K562 (cell line): ENCODE results near the gene GNAT2. TPM values are rescaled to one million over a fixed set of nuclear protein-coding genes. Genes with fewer than 3 reads are reported as not detected.

ENCODE experiments used
- ATF7 ChIP-seq: fragments of 450-650 bp; IDR thresholded peaks from 2 replicates; pipeline ENCODE4 v1.7.1; 2014; ENCODE audit warnings: mild to moderate bottlenecking, moderate library complexity
- BACH1 ChIP-seq: fragments of 200-800 bp; sonication (Bioruptor generic); IDR thresholded peaks from 2 replicates; pipeline ENCODE4 v1.6.1; 2016; ENCODE audit warnings: missing genetic modification characterization, missing compliant biosample characterization
- C11orf30 ChIP-seq: fragments of 450-650 bp; IDR thresholded peaks from 2 replicates; pipeline ENCODE4 v1.6.1; 2016; ENCODE audit warnings: low read depth, mild to moderate bottlenecking
- CEBPG ChIP-seq, 3 experiments: fragments of 200-800 bp in 1 of 3; sonication (Bioruptor generic) in 1 of 3; sonication (generic) in 1 of 3; formaldehyde crosslinking in 1 of 3; IDR thresholded peaks in 2 of 3; conservative IDR thresholded peaks in 1 of 3; 2 replicates each; pipeline versions ENCODE4 v1.6.1 to v1.8.0; 2016 to 2022; ENCODE audit warnings: missing compliant biosample characterization in 2 of 3, missing genetic modification characterization in 2 of 3, mild to moderate bottlenecking in 1 of 3, missing genetic modification reagents in 1 of 3
- CTBP1 ChIP-seq: fragments of 450-650 bp; IDR thresholded peaks from 2 replicates; pipeline ENCODE4 v1.6.1; 2016; ENCODE audit warnings: borderline replicate concordance
- DPF2 ChIP-seq: fragments of 450-650 bp; IDR thresholded peaks from 2 replicates; pipeline ENCODE4 v1.6.1; 2016
- EP300 ChIP-seq: IDR thresholded peaks from 2 replicates; pipeline ENCODE4 v1.6.1; 2012; ENCODE audit warnings: low read length, improper control_type of control experiment
- HDAC2 ChIP-seq: fragments of 450-650 bp; IDR thresholded peaks from 2 replicates; pipeline ENCODE4 v1.6.1; 2016; ENCODE audit warnings: mild to moderate bottlenecking
- KDM1A ChIP-seq, 2 experiments: fragments of 450-650 bp; IDR thresholded peaks; 2 replicates each; pipeline ENCODE4 v1.6.1; 2016; ENCODE audit warnings: mild to moderate bottlenecking in 2 of 2
- LEF1 ChIP-seq: fragments of 450-650 bp; IDR thresholded peaks from 2 replicates; pipeline ENCODE4 v1.6.1; 2016; ENCODE audit warnings: mild to moderate bottlenecking
- MCM7 ChIP-seq, 2 experiments: fragments of 450-650 bp; IDR thresholded peaks; 2 replicates each; pipeline ENCODE4 v1.6.1; 2016 to 2018
- MEF2D ChIP-seq: conservative IDR thresholded peaks from 2 replicates; pipeline ENCODE4 v1.6.1; 2016; ENCODE audit warnings: low read depth, missing genetic modification characterization, missing compliant biosample characterization
- NFE2 ChIP-seq: IDR thresholded peaks from 2 replicates; pipeline ENCODE4 v1.6.1; 2014; ENCODE audit warnings: antibody characterized with exemption, low read depth
- NR2C1 ChIP-seq, 2 experiments: fragments of 450-650 bp; IDR thresholded peaks; 2 replicates each; pipeline ENCODE4 v1.6.1; 2017; ENCODE audit warnings: mild to moderate bottlenecking in 2 of 2, antibody characterized with exemption in 1 of 2, inconsistent platforms in 1 of 2, missing compliant biosample characterization in 1 of 2, missing genetic modification characterization in 1 of 2
- PHF21A ChIP-seq: fragments of 450-650 bp; IDR thresholded peaks from 2 replicates; pipeline ENCODE4 v1.6.1; 2017; ENCODE audit warnings: low read depth, borderline replicate concordance
- SMAD1 ChIP-seq: fragments of 150-350 bp; IDR thresholded peaks from 2 replicates; pipeline ENCODE4 v1.6.1; 2014; ENCODE audit warnings: low read length, low read depth; ENCODE audit not compliant: partially characterized antibody
- SREBF1 ChIP-seq: fragments of 150-350 bp; IDR thresholded peaks from 2 replicates; pipeline ENCODE4 v1.6.1; 2014; ENCODE audit warnings: antibody characterized with exemption, low read depth, low read length, borderline replicate concordance
- TBL1XR1 ChIP-seq, 2 experiments: IDR thresholded peaks; 2 replicates each; pipeline ENCODE4 v1.6.1; 2012; ENCODE audit warnings: improper control_type of control experiment in 2 of 2, low read length in 2 of 2, mild to moderate bottlenecking in 1 of 2
- YY1 ChIP-seq, 3 experiments: IDR thresholded peaks; 2 replicates each; pipeline ENCODE4 v1.6.1; 2011; ENCODE audit warnings: low read length in 2 of 3, mild to moderate bottlenecking in 2 of 3, moderate library complexity in 2 of 3, borderline replicate concordance in 1 of 3, control low read depth in 1 of 3, low read depth in 1 of 3; ENCODE audit not compliant: insufficient read depth in 3 of 3, insufficient replicate concordance in 2 of 3, control insufficient read depth in 1 of 3, insufficient read length in 1 of 3; ENCODE audit errors: extremely low read depth in 1 of 3
- ZEB2 ChIP-seq: fragments of 450-650 bp; IDR thresholded peaks from 2 replicates; pipeline ENCODE4 v1.6.1; 2016
- polyA plus RNA-seq, 8 experiments: library from polyadenylated mRNA; depleted of rRNA in 4 of 8; stranded (reverse) in 5 of 8; unstranded in 3 of 8; fragments of >200 nt; fragmentation: Nextera tagmentation in 2 of 8; fragmentation: Illumina TruSeq in 1 of 8; extraction: Ambion mirVana in 2 of 8; extraction: Trizol in 1 of 8; gene quantifications; 2 replicates each; pipeline versions ENCODE4 v1.2.1 to v1.2.3, GENCODE V29; 2011 to 2014; ENCODE audit warnings: inconsistent platforms in 1 of 8, missing spikeins in 1 of 8
- total RNA-seq, 7 experiments: library from RNA; depleted of rRNA in 6 of 7; stranded (reverse); fragments of >200 nt in 6 of 7; fragmentation: Illumina TruSeq in 2 of 7; extraction: Trizol in 2 of 7; gene quantifications; 2 replicates each; pipeline versions ENCODE4 v1.2.1 to v1.2.3, GENCODE V29; 2011 to 2021; ENCODE audit warnings: low replicate concordance in 1 of 7
- TF ChIP-seq, protein P1 (sequence below), 2 experiments: IDR thresholded peaks in 1 of 2; conservative IDR thresholded peaks in 1 of 2; 2 replicates each; pipeline ENCODE4 v1.6.1; 2016; ENCODE audit warnings: low read depth in 2 of 2, mild to moderate bottlenecking in 1 of 2, missing compliant biosample characterization in 1 of 2, missing genetic modification characterization in 1 of 2, moderate library complexity in 1 of 2
- TF ChIP-seq, protein P2 (sequence below): fragments of 450-650 bp; formaldehyde crosslinking; IDR thresholded peaks from 2 replicates; pipeline ENCODE4 v1.4.0; 2022; ENCODE audit warnings: mild to moderate bottlenecking, moderate library complexity
- TF ChIP-seq, protein P3 (sequence below): fragments of 250-450 bp; sonication (Bioruptor Pico); IDR thresholded peaks from 2 replicates; pipeline ENCODE4 v1.5.0; 2020; ENCODE audit warnings: mild to moderate bottlenecking

Gene GNAT2
- total and polyA plus RNA-seq, 9 of the 15 experiments (the other 6 are each of a cell fraction or from before 2014, with no cell fraction given): 0.06 to 0.52 (median 0.24) TPM; not detected in 1

DNA sequence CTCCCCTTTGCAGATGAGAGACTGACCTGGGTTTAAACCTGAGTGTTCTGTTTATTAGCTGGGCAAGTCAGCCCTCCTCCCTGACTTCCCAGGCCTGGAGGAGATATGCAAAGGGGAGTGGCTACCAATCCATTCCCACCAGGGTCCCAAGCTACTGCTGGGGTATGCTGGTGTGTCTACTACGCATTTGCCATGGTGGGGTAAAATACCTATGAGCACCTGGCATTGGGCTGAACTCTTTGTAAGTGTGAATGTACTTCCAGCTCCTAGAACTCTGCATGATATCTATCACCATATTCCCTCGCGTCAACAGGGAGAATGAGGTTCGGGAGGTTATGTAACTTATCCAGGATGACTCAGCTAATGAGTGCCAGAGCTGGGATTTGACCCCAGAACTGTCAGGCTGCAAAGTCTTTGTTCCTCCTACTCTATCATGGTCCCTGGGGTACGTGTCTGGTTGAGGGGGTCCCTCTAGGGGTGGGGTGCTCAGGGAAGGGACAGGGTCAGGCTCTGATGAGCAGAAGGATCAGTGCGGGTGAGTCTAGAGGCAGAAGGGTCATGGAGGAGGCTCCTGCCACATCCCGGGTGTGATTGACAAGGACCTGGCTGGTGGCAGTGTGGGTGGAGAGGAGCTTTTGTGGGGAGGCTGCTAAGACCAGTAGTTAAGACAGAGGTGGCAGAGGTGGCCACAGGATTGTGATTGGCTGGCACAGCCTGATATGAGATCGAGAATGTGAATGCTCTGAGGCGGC lies 17.0 kb upstream of the GNAT2 start (continued):
- TF ChIP-seq ZEB2: no peak
- no peak for TF ChIP-seq SREBF1
- 0 out of 2 replicates have a peak, but pooled peaks have one; percentile 35 for TF ChIP-seq DPF2
- peak; percentile 46; the same call in 1 of the 2 replicates for TF ChIP-seq ATF7
- no peak for TF ChIP-seq YY1 (IDR thresholded peaks at IDR 0.05; ENCODE audit: borderline replicate concordance in 1 of 3, control insufficient read depth in 1 of 3, extremely low read depth in 1 of 3, insufficient read depth in 3 of 3, insufficient read length in 1 of 3, insufficient replicate concordance in 2 of 3, low read depth in 1 of 3, low read length in 2 of 3)
- no peak for TF ChIP-seq CEBPG (CRISPR knock-in tag; IDR thresholded peaks at IDR 0.05)
- peak; percentile 10 to 25; a peak in 1 of 4 replicates for TF ChIP-seq CEBPG (tag; conservative IDR thresholded peaks at IDR 0.05 in 1 of 2, IDR thresholded peaks at IDR 0.05 in 1 of 2)
- peak; percentile 83 for TF ChIP-seq C11orf30
- TF ChIP-seq NFE2: peak; percentile 89
- TF ChIP-seq SMAD1: no peak
- TF ChIP-seq NR2C1 (IDR thresholded peaks at IDR 0.05): no peak
- TF ChIP-seq NR2C1 (tag; IDR thresholded peaks at IDR 0.05): peak; percentile 47; the same call in 1 of the 2 replicates
- TF ChIP-seq KDM1A (IDR thresholded peaks at IDR 0.05): peak; percentile 88 to 89
- no peak for TF ChIP-seq TBL1XR1 (IDR thresholded peaks at IDR 0.05; ENCODE audit: low read length in 2 of 2)
- TF ChIP-seq PHF21A: peak; percentile 27; the same call in 1 of the 2 replicates
- TF ChIP-seq, protein P1, sequence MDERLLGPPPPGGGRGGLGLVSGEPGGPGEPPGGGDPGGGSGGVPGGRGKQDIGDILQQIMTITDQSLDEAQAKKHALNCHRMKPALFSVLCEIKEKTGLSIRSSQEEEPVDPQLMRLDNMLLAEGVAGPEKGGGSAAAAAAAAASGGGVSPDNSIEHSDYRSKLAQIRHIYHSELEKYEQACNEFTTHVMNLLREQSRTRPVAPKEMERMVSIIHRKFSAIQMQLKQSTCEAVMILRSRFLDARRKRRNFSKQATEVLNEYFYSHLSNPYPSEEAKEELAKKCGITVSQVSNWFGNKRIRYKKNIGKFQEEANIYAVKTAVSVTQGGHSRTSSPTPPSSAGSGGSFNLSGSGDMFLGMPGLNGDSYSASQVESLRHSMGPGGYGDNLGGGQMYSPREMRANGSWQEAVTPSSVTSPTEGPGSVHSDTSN (CRISPR knock-in tag; IDR thresholded peaks at IDR 0.05; ENCODE audit: low read depth): no peak
- TF ChIP-seq, protein P1 (tag; conservative IDR thresholded peaks at IDR 0.05; ENCODE audit: low read depth): peak; percentile 34; the same call in 1 of the 2 replicates
- TF ChIP-seq CTBP1: 0 out of 2 replicates have a peak, but pooled peaks have one; percentile 43
- TF ChIP-seq LEF1: no peak
- TF ChIP-seq MCM7 (IDR thresholded peaks at IDR 0.05): no peak
- TF ChIP-seq, protein P2, sequence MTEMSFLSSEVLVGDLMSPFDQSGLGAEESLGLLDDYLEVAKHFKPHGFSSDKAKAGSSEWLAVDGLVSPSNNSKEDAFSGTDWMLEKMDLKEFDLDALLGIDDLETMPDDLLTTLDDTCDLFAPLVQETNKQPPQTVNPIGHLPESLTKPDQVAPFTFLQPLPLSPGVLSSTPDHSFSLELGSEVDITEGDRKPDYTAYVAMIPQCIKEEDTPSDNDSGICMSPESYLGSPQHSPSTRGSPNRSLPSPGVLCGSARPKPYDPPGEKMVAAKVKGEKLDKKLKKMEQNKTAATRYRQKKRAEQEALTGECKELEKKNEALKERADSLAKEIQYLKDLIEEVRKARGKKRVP (CRISPR knock-in tag): no peak
- TF ChIP-seq HDAC2: peak; percentile 63; the same call in 1 of the 2 replicates
- peak; percentile 38; the same call in 1 of the 2 replicates for TF ChIP-seq BACH1
- TF ChIP-seq, protein P3, sequence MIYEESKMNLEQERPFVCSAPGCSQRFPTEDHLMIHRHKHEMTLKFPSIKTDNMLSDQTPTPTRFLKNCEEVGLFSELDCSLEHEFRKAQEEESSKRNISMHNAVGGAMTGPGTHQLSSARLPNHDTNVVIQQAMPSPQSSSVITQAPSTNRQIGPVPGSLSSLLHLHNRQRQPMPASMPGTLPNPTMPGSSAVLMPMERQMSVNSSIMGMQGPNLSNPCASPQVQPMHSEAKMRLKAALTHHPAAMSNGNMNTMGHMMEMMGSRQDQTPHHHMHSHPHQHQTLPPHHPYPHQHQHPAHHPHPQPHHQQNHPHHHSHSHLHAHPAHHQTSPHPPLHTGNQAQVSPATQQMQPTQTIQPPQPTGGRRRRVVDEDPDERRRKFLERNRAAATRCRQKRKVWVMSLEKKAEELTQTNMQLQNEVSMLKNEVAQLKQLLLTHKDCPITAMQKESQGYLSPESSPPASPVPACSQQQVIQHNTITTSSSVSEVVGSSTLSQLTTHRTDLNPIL (CRISPR knock-in tag): no peak
- no peak for TF ChIP-seq MEF2D
- no peak for TF ChIP-seq EP300
